ENCODE measurements around the gene PAX8.

The PAX8 gene

GRCh38 chr2:113283704-113284284 is 5.1 kb upstream of the PAX8 start:
- TF ChIP-seq CTCF (conservative IDR thresholded peaks at IDR 0.05; ENCODE audit: low read depth, low read length): no peak
- DNase-seq (ENCODE audit: low read depth): peak; percentile 89
- no peak overlapping the region for H3K4me3 ChIP-seq (ENCODE audit: low read depth, low read length)

GRCh38 chr2:113282747-113283533 is 4.2 kb upstream of the PAX8 start:
- no peak overlapping the region for H3K4me3 ChIP-seq (ENCODE audit: low read depth, low read length)
- peak; percentile 21 for DNase-seq (ENCODE audit: low read depth)
- peak; percentile 26 for TF ChIP-seq CTCF (conservative IDR thresholded peaks at IDR 0.05; ENCODE audit: low read depth, low read length)

- no peak for TF ChIP-seq CTCF (conservative IDR thresholded peaks at IDR 0.05; ENCODE audit: low read depth, low read length)
- no peak overlapping the region for H3K4me3 ChIP-seq (ENCODE audit: low read depth, low read length)
- peak; percentile 26 for DNase-seq (ENCODE audit: low read depth)
Measured at GRCh38 chr2:113281910-113282746, 3.4 kb upstream of the PAX8 start.

- no peak for TF ChIP-seq CTCF (conservative IDR thresholded peaks at IDR 0.05; ENCODE audit: low read depth, low read length)
- no peak for DNase-seq (ENCODE audit: low read depth)
- no peak overlapping the region for H3K4me3 ChIP-seq (ENCODE audit: low read depth, low read length)
Measured at GRCh38 chr2:113278073-113278741, 514 bp downstream of the PAX8 start.

- DNase-seq (ENCODE audit: low read depth): no peak
- H3K4me3 ChIP-seq (ENCODE audit: low read depth, low read length): no peak overlapping the region
- no peak for TF ChIP-seq CTCF (conservative IDR thresholded peaks at IDR 0.05; ENCODE audit: low read depth, low read length)
Measured at GRCh38 chr2:113277474-113278072, 1.1 kb downstream of the PAX8 start.

- no peak for TF ChIP-seq CTCF (conservative IDR thresholded peaks at IDR 0.05; ENCODE audit: low read depth, low read length)
- no peak overlapping the region for H3K4me3 ChIP-seq (ENCODE audit: low read depth, low read length)
- DNase-seq (ENCODE audit: low read depth): no peak
Measured at GRCh38 chr2:113276761-113277425, 1.8 kb downstream of the PAX8 start.
